ENCODE measurements around the gene HACE1. TPM values are rescaled to one million over a fixed set of nuclear protein-coding genes. Genes with fewer than 3 reads are reported as not detected.
A peak's percentile ranks its signal among the peaks of the same experiment; 100 is the strongest.

Gene HACE1
- total RNA-seq, 1 donor from 2014 or later = 16.2 TPM

GRCh38 chr6:104702126-104702841 is 157.4 kb downstream of the HACE1 start:
- TF ChIP-seq CTCF (conservative IDR thresholded peaks at IDR 0.05; ENCODE audit: low read depth, low read length) = no peak
- H3K4me3 ChIP-seq (ENCODE audit: low read depth, low read length) = no peak overlapping the region
- no peak for DNase-seq (ENCODE audit: low read depth)

GRCh38 chr6:104700371-104701185 is 159.1 kb downstream of the HACE1 start:
- DNase-seq (ENCODE audit: low read depth) = peak; percentile 32
- no peak for TF ChIP-seq CTCF (conservative IDR thresholded peaks at IDR 0.05; ENCODE audit: low read depth, low read length)
- H3K4me3 ChIP-seq (ENCODE audit: low read depth, low read length) = no peak overlapping the region

- no peak overlapping the region for H3K4me3 ChIP-seq (ENCODE audit: low read depth, low read length)
- no peak for TF ChIP-seq CTCF (conservative IDR thresholded peaks at IDR 0.05; ENCODE audit: low read depth, low read length)
- no peak for DNase-seq (ENCODE audit: low read depth)
Observed at GRCh38 chr6:104699593-104700329, 160.0 kb downstream of the HACE1 start.

- TF ChIP-seq CTCF (conservative IDR thresholded peaks at IDR 0.05; ENCODE audit: low read depth, low read length) = no peak
- no peak overlapping the region for H3K4me3 ChIP-seq (ENCODE audit: low read depth, low read length)
- DNase-seq (ENCODE audit: low read depth) = no peak
Observed at GRCh38 chr6:104698979-104699378, 160.7 kb downstream of the HACE1 start.

GRCh38 chr6:104692008-104692407 is 167.7 kb downstream of the HACE1 start:
- no peak for DNase-seq (ENCODE audit: low read depth)
- no peak for TF ChIP-seq CTCF (conservative IDR thresholded peaks at IDR 0.05; ENCODE audit: low read depth, low read length)
- no peak overlapping the region for H3K4me3 ChIP-seq (ENCODE audit: low read depth, low read length)

GRCh38 chr6:104689551-104690205 is 170.0 kb downstream of the HACE1 start:
- no peak for TF ChIP-seq CTCF (conservative IDR thresholded peaks at IDR 0.05; ENCODE audit: low read depth, low read length)
- no peak overlapping the region for H3K4me3 ChIP-seq (ENCODE audit: low read depth, low read length)
- DNase-seq (ENCODE audit: low read depth) = no peak

Measured in epithelial cell of proximal tubule (primary cell).